HG02840 (cell line): ENCODE measurements around the gene NCF4.

Source experiments
- ATAC-seq: cut with Tn5 transposase; IDR thresholded peaks from one replicate; pipeline ENCODE4 v1.9.1; 2021; ENCODE audit warnings: mild to moderate bottlenecking, moderate library complexity, moderate number of reproducible peaks; ENCODE audit not compliant: unreplicated experiment, low FRiP score

NCF4 gene

DNA sequence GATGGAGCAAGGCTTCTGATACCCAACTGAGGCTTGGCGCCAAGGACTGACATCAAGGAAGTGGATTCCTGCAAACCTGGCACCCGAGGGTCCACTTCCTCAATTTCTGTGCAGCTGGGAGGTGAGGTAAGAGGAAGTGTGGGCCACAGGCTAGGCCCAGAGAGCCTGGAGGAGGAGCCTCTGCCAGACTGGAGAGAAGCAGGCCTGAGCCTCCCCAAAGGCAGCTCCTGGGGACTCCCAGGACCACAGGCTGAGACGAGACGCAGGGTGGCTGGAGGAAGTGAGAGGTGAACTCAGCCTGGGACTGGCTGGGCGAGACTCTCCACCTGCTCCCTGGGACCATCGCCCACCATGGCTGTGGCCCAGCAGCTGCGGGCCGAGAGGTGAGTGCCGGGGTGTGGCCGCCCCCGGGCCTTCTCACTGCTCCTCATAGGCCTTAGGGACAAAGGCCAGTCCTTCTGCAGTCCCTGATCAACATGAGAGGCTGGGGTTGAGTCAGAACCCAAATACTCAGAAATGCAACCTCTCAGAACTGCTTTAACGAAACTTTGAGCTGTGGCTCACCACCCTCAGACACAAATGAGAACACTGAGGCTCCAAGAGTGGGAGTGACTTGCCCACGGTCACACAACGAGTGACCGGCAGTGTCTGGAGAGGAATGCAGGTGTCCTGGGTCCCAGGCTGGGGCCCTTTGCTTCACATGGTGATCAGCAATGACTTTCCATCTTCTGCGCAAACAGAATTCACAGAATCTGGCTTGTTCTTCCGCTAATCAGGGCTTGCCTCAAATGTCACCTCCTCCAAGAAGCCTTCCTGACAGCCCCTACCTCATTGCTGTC, at the start of gene NCF4:
Gene NCF4, plus strand, starts transcription at position 186 of the 839 bp plus-strand sequence. Its CDS starts 166 bp downstream, at position 352.
- ATAC-seq, result peak; percentile 73

DNA sequence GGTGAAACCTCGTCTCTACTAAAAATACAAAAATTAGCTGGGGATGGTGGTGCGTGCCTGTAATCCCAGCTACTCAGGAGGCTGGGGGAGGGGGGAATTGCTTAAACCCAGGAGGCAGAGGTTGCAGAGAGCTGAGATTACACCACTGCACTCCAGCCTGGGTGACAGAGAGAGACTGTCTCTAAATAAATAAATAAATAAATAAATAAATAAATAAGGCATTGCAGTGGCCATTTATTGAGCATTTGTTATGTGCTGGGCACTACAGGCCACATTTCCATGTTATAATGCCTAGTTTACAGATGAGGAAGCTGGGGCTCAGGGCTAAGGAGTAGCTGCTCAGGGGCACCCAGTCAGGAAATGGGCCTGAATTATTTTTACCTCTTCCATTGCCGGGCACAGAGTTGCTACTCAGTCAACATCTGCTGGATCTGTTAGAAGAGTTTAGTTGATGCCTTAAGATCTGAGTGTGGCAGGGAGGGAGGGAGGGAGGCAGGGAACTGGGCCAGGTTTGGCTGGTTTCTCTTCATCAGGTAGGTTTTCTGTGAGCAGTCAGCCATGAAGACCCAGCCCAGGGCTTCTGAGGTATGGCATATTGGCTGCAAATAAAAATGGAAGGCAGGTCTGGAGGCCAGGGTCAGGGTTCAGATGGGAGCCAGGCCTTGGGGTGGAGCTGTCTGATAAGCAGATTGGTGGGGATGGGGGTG, 49.6 kb upstream of the NCF4 start:
- ATAC-seq, result no peak

DNA sequence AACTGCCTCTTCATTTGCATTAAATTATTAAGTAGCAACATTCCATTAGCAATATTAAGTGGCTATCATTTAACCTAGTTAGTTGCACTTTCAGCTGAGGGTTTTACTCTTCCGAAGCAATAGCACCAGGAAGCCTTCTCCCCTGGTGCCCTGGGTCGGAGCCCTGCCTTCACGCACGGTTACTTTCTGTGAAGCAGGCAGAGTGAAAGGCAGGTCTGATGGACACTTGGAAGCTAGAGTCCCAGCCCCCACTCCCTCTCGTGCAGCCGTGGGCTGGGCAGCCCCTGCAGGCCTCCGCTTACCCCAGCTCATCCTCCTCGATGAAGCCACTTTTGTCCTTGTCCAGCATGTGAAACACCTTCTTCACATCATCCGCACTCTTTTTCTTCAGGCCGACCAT, 46.0 kb upstream of the NCF4 start:
- ATAC-seq, result no peak

DNA sequence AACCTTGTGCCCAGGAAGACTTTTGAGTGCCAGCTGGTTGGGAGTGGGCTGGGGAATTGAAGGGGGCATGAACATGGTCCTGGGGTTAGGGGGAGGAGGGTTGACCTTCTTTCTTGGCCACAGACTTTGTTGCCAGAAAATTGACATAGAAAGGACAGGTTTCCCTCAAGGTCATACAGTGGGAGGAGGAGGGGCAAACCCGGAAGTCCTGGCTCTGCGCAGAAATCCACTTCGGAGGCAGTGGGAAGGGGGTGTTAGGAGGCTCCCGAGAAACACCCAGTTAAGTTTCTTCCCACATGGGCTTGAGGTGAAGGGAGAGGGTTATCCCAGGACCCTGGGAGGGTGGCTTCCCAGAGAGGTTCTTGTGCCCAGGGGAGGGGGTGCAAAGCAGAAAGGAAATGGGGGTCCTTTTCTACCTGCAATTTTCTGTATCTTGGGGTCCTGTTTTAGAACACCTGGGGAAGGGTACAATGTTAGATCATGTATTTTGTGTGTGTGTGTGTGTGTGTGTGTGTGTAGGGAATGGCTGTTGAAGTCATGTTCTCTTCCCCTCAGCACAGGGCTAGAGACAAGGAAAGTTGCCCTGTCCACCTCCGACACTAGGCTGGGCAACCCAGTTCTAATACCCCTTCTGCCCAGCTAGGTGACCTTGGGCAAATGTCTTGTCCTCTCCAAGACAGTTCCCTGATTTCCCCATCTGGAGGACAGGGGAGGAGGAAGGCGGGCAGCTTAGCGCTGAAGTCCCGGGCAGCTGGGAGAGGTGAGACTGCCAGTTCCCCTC, 45.1 kb upstream of the NCF4 start:
- no peak for ATAC-seq

DNA sequence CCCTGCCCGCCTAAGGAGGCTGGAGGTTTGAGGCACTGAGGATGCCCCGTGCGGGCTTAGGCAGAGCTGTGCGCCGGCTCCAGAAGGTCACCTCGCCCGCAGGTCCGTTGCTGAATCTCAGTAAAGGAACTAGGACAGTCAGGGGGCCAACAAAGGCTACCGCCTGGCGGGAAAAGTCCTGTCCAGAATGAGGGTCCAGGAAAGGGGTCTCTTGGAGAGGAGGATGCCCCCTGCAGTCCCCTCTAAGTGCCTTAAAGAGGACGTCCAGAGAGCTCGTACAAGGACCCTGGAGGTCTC, 44.5 kb upstream of the NCF4 start:
- no peak for ATAC-seq

DNA sequence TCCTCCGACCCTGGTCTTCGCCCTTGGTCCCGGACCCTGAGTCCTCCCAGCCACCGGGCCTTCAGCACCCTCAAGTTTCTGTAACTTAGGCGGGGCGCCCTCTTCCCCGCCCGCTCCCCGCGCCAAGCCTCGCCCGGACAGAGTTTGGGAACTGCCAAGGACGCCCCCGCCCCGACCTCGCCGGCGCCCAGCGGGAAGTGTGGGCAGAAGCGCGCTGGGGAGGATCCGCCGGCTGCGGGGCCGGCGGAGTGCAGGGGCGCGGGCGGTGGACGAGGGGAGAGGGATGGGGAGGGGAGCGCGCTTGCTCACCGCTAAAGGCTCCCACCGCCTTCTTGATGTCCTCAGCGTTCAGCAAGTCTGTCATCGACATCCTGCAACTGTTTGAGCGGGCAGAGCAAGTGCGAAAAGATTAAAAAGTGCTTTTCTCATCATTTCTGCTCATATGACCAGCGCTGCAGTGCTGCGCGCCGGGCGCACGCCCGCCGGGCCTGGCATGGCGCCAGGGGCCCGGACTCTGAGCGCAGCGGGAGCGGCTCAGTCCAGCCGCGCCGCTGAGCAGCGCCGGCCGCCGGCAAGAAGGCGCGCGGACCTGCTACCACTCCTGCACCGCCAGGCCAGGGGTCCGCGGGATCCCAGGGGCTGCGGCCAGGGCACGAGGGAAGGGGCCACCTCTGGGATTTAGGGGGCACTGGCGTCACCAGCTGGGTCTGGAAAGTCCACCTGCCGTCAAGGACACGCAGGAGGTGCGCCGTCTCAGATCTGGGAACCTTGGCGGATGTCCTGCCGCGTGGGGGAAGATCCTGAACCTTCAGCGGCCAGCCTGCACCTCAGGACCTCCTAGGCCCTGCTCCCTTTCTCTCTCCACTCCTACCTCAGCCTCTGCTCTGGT, 43.9 kb upstream of the NCF4 start, which contains the start of gene PVALB:
Gene PVALB, minus strand, starts transcription at position 400 of the 889 bp plus-strand sequence. Its CDS starts 30 bp downstream, at position 370.
- ATAC-seq, result no peak

DNA sequence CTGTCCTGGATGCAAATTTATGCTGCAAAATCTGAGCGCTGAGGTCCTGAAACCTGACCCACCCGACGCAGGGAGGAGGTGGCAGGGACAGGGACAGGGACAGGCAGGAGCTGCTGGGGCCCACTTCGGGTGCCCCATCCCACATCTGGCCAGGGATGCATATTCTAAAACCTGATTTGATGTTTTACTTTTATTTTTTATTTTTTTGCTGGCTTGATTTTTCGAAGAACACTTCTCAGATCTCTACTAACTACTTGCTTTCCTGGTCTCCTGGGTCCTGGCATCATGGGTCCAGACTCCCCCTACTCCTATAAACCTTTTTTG, 43.3 kb upstream of the NCF4 start:
- no peak for ATAC-seq

DNA sequence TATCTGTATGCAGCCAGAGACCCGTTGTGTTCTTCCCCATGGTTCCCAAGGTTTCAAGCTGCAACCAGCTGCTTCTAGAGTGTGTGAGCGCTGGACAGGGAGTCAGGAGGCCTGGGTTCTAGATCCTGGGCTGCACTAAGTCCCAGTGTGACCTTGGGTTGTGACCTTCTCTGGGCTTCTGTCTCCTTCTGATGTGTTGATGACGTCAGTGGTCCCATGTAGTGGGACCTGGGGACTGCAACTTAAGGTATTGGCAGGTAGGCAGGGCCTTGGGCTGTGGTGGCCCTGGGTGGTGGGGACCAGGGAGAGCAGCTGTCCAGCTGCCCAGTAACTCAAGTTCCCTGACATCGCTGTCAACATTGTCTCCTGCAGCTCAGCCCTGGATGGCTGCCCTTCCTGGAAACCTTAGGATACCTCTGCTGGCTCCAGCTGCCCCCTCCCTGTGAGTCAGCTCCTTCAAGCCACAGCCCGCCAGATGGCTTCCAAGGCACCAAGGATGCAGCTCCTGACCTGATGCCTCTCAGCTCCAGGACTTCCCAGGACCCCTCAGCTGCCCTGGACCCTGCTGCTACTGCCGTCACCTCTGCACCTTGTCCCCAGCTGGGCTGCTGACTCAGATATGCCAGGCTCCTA, 42.7 kb upstream of the NCF4 start:
- no peak for ATAC-seq

DNA sequence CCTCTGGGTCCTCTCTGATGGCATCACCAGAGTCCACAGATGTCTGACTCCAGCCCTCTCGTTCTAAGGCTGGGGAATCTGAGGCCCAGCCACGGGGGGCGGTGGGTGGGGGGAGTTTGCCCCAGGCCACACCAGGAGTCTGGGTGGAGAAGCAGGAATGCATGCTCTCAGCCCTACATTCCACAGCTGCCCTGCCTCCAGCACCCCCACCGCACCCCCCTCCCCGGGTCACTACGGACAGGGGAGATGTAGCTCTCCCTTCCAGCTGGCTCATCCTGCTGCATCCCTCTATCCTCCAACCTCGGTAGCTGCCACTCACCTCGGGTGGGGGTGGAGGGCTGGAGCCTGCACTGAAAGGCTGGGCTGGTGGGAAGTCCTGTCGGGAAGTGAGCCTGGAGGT, 41.7 kb upstream of the NCF4 start:
- ATAC-seq, result no peak

DNA sequence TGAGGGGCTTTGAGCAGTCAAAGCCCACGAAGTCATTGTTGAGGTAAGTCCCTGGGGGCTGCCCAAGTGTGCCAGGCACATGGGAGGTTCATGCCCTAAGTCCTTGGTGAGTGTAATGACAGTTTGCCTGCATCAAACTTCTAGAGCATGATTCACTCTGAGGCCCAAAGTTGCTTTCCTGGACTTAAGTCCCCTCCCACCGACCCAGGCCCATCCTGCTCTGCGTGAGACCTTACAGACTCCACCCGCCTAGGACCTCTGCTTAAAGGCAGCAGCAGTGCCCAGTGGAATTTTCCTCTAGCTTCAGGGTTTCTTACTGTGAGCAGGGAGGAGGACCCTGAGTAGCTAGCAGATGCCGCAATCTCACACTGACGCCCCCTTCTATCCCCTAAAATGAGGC, 38.2 kb upstream of the NCF4 start:
- no peak for ATAC-seq

DNA sequence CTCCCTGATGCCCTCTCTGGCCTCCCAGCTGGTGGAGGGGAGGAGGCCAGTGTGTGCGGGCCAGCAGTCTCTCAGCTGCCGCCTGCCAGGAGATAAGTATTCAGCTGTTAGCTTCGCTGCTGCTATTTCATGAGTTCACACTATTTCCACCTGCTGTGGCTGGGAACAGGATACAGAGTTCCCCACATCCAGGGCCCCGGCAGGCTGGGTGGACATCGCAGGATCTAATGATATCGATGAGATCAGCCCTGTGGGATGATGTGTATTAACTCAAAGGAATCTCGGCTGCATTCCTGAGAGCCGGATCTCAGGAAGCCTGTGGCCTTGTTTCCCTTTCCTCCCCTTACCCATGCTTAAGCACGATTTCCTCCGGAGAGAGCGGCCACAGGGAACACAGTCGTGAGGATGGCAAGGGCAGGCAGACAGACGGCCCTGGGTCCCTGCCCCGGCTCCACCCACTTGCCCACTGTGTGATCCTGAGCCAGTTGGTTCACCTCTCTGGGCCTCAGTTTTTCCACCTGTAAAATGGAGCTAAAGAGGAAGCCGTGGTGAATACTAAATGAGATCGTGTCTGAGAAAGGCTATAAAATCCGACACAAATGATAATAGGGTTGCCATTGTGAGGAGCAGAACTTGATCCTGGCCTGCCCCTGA, 37.5 kb upstream of the NCF4 start:
- ATAC-seq, result no peak

DNA sequence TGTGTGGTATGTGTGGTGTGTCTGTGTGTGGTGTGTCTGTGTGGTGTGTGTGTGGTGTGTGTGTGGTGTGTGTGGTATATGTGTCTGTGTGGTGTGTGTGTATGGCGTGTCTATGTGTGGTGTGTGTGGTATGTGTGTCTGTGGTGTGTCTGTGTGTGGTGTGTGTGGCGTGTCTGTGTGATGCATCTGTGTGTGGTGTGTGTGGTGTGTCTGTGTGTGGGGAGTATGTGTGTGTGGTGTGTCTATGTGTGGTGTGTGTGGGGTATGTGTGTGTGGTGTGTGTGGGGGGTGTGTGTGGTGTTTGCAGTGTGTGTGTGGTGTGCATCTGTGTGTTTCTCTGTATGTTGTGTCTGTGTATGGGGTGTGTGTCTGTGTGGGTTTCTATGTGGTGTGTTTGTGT, 36.2 kb upstream of the NCF4 start:
- ATAC-seq, result no peak

DNA sequence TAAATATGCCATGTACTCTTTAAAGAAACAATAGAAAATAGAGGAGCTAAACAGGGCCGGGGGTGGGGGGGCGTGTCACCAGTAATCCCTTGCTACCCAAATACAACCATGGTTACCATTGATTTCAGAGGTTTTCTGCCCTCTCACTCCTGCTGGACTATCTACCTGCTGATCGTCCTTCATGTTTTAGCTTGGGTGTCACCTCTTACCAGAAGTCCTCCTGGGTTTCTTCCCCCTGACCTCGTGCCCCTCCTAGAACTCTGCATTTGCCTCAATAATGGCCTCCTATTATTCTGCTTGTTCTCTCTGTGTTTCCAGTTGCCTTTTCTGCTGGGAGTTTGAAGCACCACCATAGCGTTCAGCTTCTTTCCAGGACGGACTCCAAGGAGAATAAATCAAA, 34.5 kb upstream of the NCF4 start:
- ATAC-seq, result no peak

DNA sequence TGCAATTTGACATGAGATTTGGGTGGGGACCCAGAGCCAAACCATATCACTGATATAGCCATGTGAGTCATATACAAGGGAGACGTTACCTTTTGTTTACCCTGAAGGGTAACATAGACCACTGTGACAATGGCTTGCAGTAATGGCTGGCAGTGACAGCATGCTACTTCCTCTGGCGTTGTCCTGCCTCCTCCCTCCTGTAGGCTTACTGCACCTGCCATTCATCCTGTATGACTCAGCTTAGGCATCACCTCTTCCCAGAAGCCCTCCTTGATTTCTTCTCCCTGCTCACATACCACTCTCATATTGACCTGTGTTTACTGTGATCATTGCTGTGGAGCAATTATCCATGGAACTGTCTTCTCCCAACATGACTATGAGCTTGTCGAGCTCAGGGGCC, 32.0 kb upstream of the NCF4 start:
- ATAC-seq, result no peak

DNA sequence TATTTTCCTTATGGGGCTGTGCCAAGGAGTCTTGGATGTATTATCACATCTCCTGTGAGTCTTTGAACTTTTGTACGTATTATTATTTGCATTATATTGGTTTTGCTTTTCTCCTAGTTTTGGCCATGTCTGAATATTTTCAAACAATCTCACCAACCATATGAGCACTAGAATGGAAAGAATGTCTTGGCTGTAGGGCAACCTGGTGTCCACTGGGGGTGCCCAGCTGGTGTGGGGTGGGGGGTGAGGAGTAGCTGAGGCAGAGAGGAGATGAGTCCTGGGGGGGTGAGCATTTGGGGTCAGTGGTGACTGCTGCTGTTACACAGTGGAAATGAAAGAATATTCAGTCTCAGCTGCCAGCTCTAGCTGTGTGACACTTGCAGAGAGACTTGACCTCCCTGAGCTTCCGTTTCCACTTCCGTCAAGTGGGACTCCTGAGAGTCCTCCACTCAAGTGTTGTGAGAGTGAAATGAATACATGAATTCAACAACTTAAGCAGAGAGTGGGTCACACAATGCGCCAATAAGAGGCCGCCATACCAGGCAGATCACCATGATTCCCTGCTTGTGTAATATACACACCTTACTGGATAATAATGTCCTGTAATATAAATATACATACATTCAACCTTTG, 31.3 kb upstream of the NCF4 start:
- no peak for ATAC-seq

DNA sequence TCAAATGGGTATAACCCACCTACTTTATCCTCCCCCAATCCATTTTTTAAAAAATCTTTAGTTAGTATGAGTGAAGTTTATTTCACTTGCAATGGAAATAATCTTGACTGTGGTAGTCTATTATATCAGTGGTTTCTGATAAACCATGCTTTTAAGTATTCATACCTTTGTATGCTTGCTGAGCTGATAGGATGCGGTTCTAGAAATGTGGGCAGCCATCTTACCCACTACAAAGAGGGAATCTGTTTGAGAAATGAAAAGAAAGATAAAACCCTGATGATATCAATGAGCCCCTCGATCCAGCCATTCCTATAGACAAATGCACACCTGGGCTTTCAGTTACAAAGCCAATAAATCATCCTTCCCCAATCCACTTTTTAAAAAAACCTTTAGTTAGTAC, 30.2 kb upstream of the NCF4 start:
- no peak for ATAC-seq

DNA sequence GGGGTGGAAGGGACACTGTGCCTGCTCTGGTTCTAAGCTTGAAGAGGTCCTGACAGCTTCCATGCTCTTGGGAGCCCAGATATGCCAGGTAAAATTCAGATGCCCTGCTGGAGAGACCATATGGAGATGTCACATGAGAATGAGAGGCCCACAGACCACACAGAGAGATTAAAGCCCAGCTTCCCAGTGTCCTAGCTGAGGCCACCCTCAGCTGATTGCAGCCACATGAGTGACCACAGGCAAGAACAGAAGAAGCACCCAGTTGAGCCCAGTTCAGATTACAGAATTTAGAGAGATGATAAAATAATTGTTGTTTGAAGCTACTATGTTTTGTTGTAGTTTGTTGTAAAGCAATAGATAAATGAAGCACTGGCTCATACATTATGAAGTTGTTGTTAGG, 29.6 kb upstream of the NCF4 start:
- ATAC-seq, result no peak

DNA sequence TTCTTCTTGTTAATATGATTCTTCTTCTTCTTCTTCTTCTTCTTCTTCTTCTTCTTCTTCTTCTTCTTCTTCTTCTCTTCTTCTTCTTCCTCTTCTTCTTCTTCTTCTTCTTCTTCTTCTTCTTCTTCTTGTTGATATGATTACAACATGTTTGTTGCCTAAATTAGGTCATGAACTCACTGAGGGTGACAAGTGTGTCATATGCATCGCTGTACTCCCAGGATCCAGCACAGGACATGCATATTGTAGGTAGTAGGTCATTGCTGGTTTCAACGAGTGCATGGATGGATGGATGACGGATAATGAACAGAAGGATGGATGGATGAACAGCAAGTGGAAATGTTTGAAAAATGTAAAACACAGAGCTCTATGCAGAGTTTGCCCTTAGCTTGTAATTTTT, 29.1 kb upstream of the NCF4 start:
- ATAC-seq, result no peak

DNA sequence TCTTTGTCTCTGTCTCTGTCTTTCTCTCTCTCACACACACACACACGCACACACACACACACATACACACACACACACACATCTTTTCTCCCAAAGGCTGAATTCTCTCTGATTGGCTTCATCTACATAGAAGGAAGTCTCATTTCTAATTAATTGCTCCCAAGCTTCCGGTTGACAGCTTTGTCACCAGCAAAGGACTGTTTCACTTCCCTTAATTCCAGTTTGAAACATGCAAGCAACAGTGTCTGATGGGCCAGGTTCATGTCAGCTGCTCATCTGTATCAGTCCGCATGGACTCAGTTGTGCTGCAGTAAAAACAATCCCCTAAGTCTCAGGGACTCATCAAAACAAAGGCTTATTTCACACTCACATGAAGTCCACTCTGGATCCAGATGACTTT, 27.7 kb upstream of the NCF4 start:
- no peak for ATAC-seq
